Raji (cell line): Measurements from ENCODE around the gene RTN4RL1.

ENCODE experiments used
- POLR2A ChIP-seq: IDR thresholded peaks from 2 replicates; pipeline ENCODE4 v1.6.1; 2011; ENCODE audit warnings: low read depth, low read length, control low read depth; ENCODE audit not compliant: insufficient read depth

Gene RTN4RL1

GRCh38 chr17:1930337-1930645, 94.8 kb downstream of the RTN4RL1 start:
- TF ChIP-seq POLR2A = no peak

DNA sequence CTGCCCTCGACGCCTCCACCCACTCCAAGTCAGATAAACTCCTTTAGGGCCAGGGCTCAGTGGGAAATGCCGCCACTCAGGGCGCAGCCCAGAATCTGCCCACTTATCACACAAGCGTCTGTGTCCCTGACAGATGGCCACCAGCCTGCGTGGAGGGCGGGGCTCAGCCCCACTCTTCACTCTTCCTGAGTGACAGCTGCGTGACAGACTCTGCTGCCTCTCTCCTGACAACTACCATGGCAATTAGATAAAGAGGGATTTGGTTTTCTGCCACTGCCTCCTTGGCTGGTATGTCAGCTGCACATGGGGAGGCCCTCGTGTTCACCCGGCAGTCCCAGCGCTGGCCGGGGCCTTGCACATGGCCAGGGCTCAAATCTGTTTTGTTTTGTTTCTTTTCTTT, 96.2 kb downstream of the RTN4RL1 start:
- no peak for TF ChIP-seq POLR2A

DNA sequence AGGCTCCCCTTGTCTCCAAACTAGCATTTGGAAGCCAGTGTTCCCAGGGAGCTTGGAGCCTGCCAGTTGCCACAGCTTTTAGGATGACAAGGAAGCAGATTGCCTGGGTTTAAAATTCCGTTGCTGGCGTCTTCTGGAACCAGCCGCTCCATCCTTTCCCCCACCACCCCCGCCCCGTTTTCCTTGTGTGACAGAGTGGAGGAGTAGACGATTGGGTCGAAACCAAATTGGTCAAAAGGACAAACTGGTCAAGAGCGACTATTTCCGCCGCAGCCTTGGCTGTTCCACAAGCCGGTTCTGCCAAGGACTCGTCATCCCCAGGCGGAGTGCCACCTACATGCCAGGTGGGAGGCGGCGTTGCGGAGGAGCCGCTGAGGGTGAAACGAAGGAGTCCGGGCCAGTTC, 104.2 kb downstream of the RTN4RL1 start:
- no peak for TF ChIP-seq POLR2A

DNA sequence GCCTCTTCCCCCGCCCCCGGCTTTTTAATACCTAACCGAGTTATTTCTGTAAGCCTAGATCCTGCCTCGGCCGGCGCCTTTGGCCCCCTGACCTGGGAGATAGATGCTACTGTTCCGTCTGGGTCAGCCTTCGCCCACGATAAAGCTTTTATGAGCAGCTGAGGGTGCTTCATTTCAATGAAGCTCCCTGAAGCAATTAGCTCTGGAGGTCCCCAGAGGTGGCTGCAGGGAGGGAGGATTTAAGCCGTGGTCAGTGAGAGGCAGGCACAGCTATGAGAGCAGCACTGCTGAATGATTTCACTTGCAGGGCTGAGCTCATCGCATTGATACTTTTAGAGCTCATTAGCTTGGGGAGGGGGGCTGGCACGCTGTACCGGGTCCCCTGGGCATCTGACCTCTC, 105.9 kb downstream of the RTN4RL1 start:
- TF ChIP-seq POLR2A = no peak

- TF ChIP-seq POLR2A = no peak
These were observed 106.6 kb downstream of the RTN4RL1 start for GRCh38 chr17:1918346-1919162.

GRCh38 chr17:1916963-1917715, 108.0 kb downstream of the RTN4RL1 start:
- no peak for TF ChIP-seq POLR2A

- TF ChIP-seq POLR2A = no peak
These were observed 108.8 kb downstream of the RTN4RL1 start for GRCh38 chr17:1916316-1916715.

GRCh38 chr17:1915889-1916288, 109.2 kb downstream of the RTN4RL1 start:
- no peak for TF ChIP-seq POLR2A

- no peak for TF ChIP-seq POLR2A
These were observed 110.5 kb downstream of the RTN4RL1 start for GRCh38 chr17:1914661-1915083.

DNA sequence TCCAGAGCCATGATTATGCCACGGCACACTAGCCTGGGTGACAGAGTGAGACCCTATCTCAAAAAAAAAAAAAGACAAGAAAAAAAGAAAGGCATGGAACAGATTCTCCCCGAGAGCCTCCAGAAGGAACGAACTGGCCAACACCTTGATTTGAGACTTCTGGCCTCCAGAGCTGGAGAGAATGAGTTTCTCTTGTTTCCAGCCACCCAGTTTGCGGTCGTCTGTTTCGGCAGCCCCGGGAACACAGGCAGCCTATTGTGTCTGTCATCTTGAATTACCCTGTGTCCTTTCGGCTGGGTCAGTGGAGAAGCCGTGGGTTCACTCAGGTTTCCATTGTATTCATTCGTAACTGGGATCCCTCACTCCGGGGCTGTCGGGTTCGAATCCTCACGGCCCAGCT, 111.4 kb downstream of the RTN4RL1 start:
- no peak for TF ChIP-seq POLR2A

GRCh38 chr17:1912146-1912545, 113.0 kb downstream of the RTN4RL1 start:
- no peak for TF ChIP-seq POLR2A

GRCh38 chr17:1909985-1910384, 115.1 kb downstream of the RTN4RL1 start:
- TF ChIP-seq POLR2A = no peak

- TF ChIP-seq POLR2A = no peak
These were observed 116.3 kb downstream of the RTN4RL1 start for GRCh38 chr17:1908699-1909309.

DNA sequence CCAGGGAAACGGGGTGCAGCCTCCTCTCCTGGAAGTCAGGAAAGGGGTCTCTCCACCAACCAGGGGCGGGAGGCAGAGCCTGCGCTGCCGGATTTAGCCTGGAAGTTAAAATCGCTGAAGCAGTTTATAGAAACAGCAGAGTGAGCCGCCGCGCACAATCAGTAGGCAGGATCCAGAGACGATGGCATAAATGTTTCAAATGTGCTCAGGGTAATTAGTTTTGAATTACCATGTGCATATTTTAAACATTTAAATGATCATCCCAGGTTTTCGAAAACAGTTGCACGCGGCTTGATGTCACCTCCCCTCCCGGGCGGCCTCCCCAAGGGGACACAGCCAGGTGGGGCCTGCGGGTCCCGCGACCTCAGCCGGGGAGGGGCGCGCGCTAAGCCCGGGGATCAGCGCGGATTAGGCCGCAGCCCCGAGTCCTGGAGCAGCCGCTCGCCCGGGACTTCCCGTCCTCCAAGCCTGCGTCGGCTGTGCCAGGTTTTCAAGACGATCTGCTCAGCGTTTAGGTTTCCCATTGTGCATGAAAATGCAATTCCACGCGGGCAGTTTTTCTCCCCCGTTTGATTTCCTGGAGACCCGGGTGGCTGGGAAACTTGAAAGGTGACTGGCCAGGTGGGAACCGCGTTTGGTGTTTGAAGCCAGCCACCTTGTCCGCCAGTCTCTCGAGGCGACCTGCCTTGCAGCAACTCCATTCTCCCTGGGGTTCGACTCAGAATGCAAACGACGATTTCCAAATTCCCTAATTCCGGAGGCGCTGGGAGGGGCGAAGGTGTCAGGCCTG, 117.0 kb downstream of the RTN4RL1 start:
- TF ChIP-seq POLR2A = no peak

- TF ChIP-seq POLR2A = no peak
These were observed 117.9 kb downstream of the RTN4RL1 start for GRCh38 chr17:1907216-1907631.
